BJ (cell line): ENCODE results near the gene NUP37. TPM values are rescaled to one million over a fixed set of nuclear protein-coding genes. Genes with fewer than 3 reads are reported as not detected.
"Not testable (repeated sequence)": the region's sequence is repeated elsewhere in the genome, so short reads cannot be mapped to it uniquely, and the experiment has no call there.

Experiments used
- CTCF ChIA-PET: fragments of 350-600 bp; formaldehyde crosslinking; extraction: SDS; loops from one replicate; lab custom pipeline; 2021; ENCODE audit warnings: antibody characterized with exemption, inconsistent platforms; lab: Yijun Ruan, JAX
- POLR2A ChIA-PET: fragments of 300-600 bp; sonication (Branson Sonifier 250); formaldehyde crosslinking; extraction: SDS; loops from one replicate; lab custom pipeline; 2021; ENCODE audit warnings: antibody characterized with exemption; lab: Charles Lee
- DNase-seq: peaks from one replicate; pipeline ENCODE4 v3.0.0-alpha.2; 2011; ENCODE audit warnings: low read depth
- H3K27me3 ChIP-seq: 2 replicates; pipeline ENCODE4 v1.6.0; 2011; ENCODE audit warnings: low read length; ENCODE audit not compliant: control insufficient read depth, insufficient read depth
- H3K36me3 ChIP-seq: 2 replicates; pipeline ENCODE4 v1.5.1; 2011; ENCODE audit warnings: low read length; ENCODE audit not compliant: control insufficient read depth, insufficient read depth
- H3K4me3 ChIP-seq: 2 replicates; pipeline ENCODE4 v1.5.1; 2011; ENCODE audit warnings: low read depth, mild to moderate bottlenecking, control low read depth, low read length
- polyA plus RNA-seq: library from polyadenylated mRNA; depleted of rRNA; stranded (reverse); fragments of >200 nt; gene quantifications from 2 replicates; pipeline ENCODE4 v1.2.3, GENCODE V29; 2011
- TF ChIP-seq, protein P1 (sequence below): IDR thresholded peaks from 2 replicates; pipeline ENCODE4 v1.5.1; 2011; ENCODE audit warnings: low read depth, mild to moderate bottlenecking, control low read depth, inconsistent platforms, low read length, moderate library complexity; ENCODE audit not compliant: insufficient read depth

The NUP37 gene
- polyA plus RNA-seq, 1 experiment: 22.6 TPM

DNA sequence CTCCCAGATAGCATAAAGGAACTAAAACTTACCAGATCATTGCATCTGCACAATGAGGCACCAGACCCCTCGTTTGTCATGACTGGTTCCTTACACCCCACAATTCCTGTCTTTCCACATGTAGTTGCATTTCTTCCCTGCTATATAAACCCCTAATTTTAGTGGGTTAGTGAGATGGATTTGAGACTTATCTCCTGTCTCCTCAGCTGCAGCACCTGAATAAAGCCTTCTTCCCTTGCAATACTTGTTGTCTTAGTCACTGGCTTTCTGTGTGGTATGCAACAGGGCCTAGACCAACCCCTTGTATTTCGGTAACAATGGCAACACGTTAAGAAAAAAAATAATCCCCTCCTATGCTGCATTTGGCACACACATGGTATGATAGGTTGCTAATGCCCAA lies 13.0 kb downstream of the NUP37 start:
- Histone ChIP-seq H3K36me3 (peaks cover 2% of the 10 kb centered on the region; the same call in 1 of the 2 replicates), H3K27me3 (no peaks in the 10 kb centered on the region), H3K4me3 (no peak overlapping the region)
- TF ChIP-seq, protein P1, sequence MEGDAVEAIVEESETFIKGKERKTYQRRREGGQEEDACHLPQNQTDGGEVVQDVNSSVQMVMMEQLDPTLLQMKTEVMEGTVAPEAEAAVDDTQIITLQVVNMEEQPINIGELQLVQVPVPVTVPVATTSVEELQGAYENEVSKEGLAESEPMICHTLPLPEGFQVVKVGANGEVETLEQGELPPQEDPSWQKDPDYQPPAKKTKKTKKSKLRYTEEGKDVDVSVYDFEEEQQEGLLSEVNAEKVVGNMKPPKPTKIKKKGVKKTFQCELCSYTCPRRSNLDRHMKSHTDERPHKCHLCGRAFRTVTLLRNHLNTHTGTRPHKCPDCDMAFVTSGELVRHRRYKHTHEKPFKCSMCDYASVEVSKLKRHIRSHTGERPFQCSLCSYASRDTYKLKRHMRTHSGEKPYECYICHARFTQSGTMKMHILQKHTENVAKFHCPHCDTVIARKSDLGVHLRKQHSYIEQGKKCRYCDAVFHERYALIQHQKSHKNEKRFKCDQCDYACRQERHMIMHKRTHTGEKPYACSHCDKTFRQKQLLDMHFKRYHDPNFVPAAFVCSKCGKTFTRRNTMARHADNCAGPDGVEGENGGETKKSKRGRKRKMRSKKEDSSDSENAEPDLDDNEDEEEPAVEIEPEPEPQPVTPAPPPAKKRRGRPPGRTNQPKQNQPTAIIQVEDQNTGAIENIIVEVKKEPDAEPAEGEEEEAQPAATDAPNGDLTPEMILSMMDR: no peak
- ChIA-PET POLR2A (no interaction called here), CTCF (no interaction called here)
- no peak for DNase-seq

DNA sequence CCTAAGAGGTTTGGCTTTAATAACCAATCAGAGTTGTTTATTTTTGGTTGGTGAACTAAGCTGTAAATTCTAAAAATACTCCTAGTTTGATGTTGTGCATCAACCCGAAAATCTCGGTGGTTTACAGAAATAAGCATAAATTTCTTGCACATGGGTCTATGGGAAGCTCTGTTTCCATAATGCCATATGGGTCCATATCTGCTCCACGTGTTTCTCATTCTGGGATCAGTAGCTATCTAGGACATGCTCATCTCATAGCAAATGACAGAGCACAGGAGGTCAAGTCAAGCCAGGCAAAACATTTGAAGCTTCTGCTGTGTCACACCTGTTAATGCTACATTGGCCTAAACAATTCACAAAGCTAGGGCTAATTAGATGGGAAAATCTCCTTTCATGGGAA lies 23.1 kb downstream of the NUP37 start:
- Histone ChIP-seq H3K36me3 (peaks cover 1% of the 10 kb centered on the region; the same call in 1 of the 2 replicates), H3K4me3 (no peak overlapping the region), H3K27me3 (no peaks in the 10 kb centered on the region)
- TF ChIP-seq, protein P1: no peak
- DNase-seq: no peak
- CTCF ChIA-PET: interaction anchor here (0.6 to 4.2 kb wide), 5 partner anchors 155 to 672 kb away, joined by 3 to 15 read pairs (median 6); no protein-coding TSS in a partner anchor
- POLR2A ChIA-PET: no interaction called here

DNA sequence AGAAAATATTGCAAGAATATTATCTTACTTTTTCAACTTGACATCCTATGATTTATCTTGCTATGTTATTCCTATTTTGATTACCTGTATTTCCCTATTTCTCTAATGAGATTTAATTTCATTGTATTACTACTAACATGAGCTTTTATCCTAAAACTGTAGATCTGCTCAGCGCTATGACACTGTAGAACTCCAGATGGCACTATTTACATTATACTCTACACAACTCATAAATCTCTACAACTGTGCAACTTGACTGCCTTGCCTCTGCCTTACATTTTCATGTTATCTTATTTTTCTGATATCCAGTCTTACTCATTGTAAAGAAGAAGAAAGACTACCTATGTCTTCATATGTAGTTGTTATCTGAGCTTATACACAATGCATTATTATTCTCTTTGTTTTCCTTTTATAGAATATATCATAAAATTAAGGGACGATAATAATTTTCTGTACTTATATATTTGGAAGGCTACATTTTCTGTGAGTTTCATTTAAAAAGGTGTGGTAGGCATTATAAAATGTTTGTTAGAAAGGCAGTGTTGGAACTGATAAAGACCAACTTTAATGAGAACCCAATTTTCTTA lies 24.1 kb downstream of the NUP37 start:
- TF ChIP-seq, protein P1: peak; percentile 46
- CTCF ChIA-PET: interaction anchor here (0.6 to 4.2 kb wide), 6 partner anchors 123 to 673 kb away, joined by 3 to 15 read pairs (median 4); no protein-coding TSS in a partner anchor
- no peak overlapping the region for H3K4me3 ChIP-seq
- no peaks in the 10 kb centered on the region for H3K27me3 ChIP-seq
- H3K36me3 ChIP-seq: peaks cover 1% of the 10 kb centered on the region; the same call in 1 of the 2 replicates
- POLR2A ChIA-PET: no interaction called here
- no peak for DNase-seq

DNA sequence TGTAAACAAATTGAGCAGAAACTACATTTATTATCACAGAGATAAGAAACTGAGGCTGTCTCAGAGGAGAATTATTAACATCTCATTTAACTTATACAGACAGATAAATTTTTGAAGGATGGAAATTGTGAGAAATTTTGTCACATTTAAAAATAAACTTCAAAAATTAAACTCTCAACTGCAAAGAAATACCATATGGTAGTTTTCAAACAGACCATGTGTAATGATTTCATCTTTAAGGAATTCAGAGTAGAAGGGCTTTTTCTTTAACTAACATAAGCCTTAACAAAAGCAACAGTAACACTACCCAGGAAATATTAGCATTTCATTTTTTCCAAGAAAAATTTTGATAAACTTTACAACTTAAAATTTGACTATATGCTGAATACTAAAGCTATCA lies 26.6 kb downstream of the NUP37 start:
- POLR2A ChIA-PET: interaction anchor here (0.5 kb wide), 1 partner anchor 144 kb away, joined by 3 read pairs; no protein-coding TSS in a partner anchor
- no peaks in the 10 kb centered on the region for H3K27me3 ChIP-seq
- CTCF ChIA-PET: interaction anchor here (0.7 to 1.1 kb wide), 3 partner anchors 148 to 718 kb away, joined by 3 to 4 read pairs (median 3); no protein-coding TSS in a partner anchor
- TF ChIP-seq, protein P1: no peak
- H3K4me3 ChIP-seq: no peak overlapping the region
- H3K36me3 ChIP-seq: no peaks in the 10 kb centered on the region
- DNase-seq: peak; percentile 12

DNA sequence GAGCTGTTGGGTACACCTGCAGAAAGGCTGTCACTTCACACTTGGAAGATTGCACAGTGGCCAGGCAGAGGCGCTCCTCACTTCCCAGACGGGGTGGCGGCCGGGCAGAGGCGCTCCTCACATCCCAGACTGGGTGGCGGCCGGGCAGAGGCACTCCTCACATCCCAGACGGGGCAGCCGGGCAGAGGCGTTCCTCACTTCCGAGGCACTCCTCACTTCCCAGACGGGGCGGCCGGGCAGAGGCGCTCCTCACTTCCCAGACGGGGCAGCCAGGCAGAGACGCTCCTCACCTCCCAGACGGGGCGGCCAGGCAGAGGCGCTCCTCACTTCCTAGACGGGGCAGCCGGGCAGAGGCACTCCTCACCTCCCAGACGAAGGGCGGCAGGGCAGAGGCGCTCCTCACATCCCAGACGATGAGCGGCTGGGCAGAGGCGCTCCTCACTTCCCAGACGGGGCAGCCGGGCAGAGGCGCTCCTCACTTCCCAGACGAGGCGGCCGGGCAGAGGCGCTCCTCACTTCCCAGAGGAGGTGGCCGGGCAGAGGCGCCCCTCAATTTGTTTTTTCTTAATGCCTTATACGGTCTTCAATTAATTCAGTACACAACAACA lies 30.6 kb downstream of the NUP37 start:
- CTCF ChIA-PET: interaction anchor here (0.6 kb wide), 1 partner anchor 401 kb away, joined by 4 read pairs; no protein-coding TSS in a partner anchor
- H3K4me3 ChIP-seq, POLR2A ChIA-PET, DNase-seq, H3K27me3 ChIP-seq, H3K36me3 ChIP-seq: not testable (repeated sequence)
